HCT116 (cell line): ENCODE measurements around the gene TSC2. TPM values are rescaled to one million over a fixed set of nuclear protein-coding genes. Genes with fewer than 3 reads are reported as not detected.

Experiments
- ATAC-seq: fragments of 200-7000 bp; cut with Tn5 transposase; 2 replicates; pipeline ENCODE4 v1.9.1; 2020; ENCODE audit warnings: mild to moderate bottlenecking, moderate library complexity
- BruUV-seq: library from RNA; stranded (reverse); fragments of 400-500 nt; replicated peaks from 2 replicates; lab custom pipeline; 2021; lab: Mats Ljungman, UMichigan
- CTCF ChIA-PET: fragments of 300-600 bp; sonication (Branson Sonifier 250); formaldehyde crosslinking; loops from one replicate; lab custom pipeline; 2021; ENCODE audit warnings: antibody characterized with exemption; lab: Charles Lee
- POLR2A ChIA-PET: fragments of 300-600, 350-600 bp; sonication (Branson Sonifier 250); formaldehyde crosslinking; loops from one replicate; lab custom pipeline; 2021; ENCODE audit warnings: antibody characterized with exemption; lab: Charles Lee
- RAD21 ChIA-PET, 2 experiments: fragments of 300-600 bp; sonication (Branson Sonifier 250); formaldehyde crosslinking; loops; one replicate each; lab custom pipeline; 2023; ENCODE audit warnings: low total read pairs in 2 of 2; ENCODE audit not compliant: uncharacterized antibody in 2 of 2, unreplicated experiment in 2 of 2, low non-redundant PET in 1 of 2; lab: Charles Lee
- DNase-seq: peaks from one replicate; pipeline ENCODE4 v3.0.0-alpha.2; 2010; ENCODE audit warnings: low read depth, low spot score
- H2AFZ ChIP-seq: fragments of 200-600 bp; shearing (Covaris generic), sonication (generic); 2 replicates; pipeline ENCODE4 v1.6.1; 2017; ENCODE audit warnings: low read depth, mixed run types, mixed read lengths, antibody characterized with exemption, low read length; ENCODE audit not compliant: poor library complexity, severe bottlenecking
- H3K27ac ChIP-seq: 2 replicates; pipeline ENCODE4 v1.5.1; 2012; ENCODE audit warnings: low read depth, low read length
- H3K27me3 ChIP-seq: fragments of 200-600 bp; sonication (generic); 2 replicates; pipeline ENCODE4 v1.6.1; 2016; ENCODE audit warnings: mixed run types, low read length, mixed read lengths; ENCODE audit not compliant: insufficient read depth
- H3K36me3 ChIP-seq, 2 experiments: fragments of 200-500 bp in 1 of 2; fragments of 200-600 bp in 1 of 2; sonication (Bioruptor generic) in 1 of 2; sonication (generic) in 1 of 2; 2 replicates each; pipeline versions ENCODE4 v1.5.1 to v1.6.1; 2014 to 2016; ENCODE audit warnings: low read length in 2 of 2, inconsistent platforms in 1 of 2, mixed read lengths in 1 of 2, mixed run types in 1 of 2; ENCODE audit not compliant: insufficient read depth in 2 of 2, control insufficient read depth in 1 of 2
- H3K4me1 ChIP-seq, 2 experiments: fragments of 200-600 bp in 1 of 2; sonication (generic) in 1 of 2; 2 replicates each; pipeline versions ENCODE4 v1.5.1 to v1.6.1; 2012 to 2017; ENCODE audit warnings: low read length in 2 of 2, inconsistent platforms in 1 of 2, mild to moderate bottlenecking in 1 of 2, mixed read lengths in 1 of 2, mixed run types in 1 of 2, moderate library complexity in 1 of 2; ENCODE audit not compliant: insufficient read depth in 2 of 2, control insufficient read depth in 1 of 2
- H3K4me2 ChIP-seq: fragments of 200-600 bp; sonication (generic); 2 replicates; pipeline ENCODE4 v1.6.1; 2017; ENCODE audit warnings: mixed run types, low read length, mixed read lengths
- H3K4me3 ChIP-seq, 2 experiments: fragments of 200-600 bp in 1 of 2; sonication (generic) in 1 of 2; replicated peaks in 1 of 2; 2 replicates each; pipeline ENCODE4 v1.5.1; 2011 to 2016; ENCODE audit warnings: low read length in 2 of 2, control low read depth in 1 of 2, low read depth in 1 of 2, mild to moderate bottlenecking in 1 of 2, mixed read lengths in 1 of 2, mixed run types in 1 of 2
- H3K79me2 ChIP-seq: fragments of 200-600 bp; sonication (generic); 2 replicates; pipeline ENCODE4 v1.6.1; 2017; ENCODE audit warnings: mild to moderate bottlenecking, mixed run types, low read length, moderate library complexity, mixed read lengths; ENCODE audit not compliant: insufficient read depth
- H3K9ac ChIP-seq: fragments of 200-600 bp; sonication (generic); 2 replicates; pipeline ENCODE4 v1.6.1; 2016; ENCODE audit warnings: low read length, mixed read lengths
- H3K9me2 ChIP-seq: fragments of 200-600 bp; sonication (generic), shearing (Covaris generic); 2 replicates; pipeline ENCODE4 v1.6.1; 2017; ENCODE audit warnings: mixed run types, mild to moderate bottlenecking, moderate library complexity; ENCODE audit not compliant: insufficient read depth
- H3K9me3 ChIP-seq, 2 experiments: fragments of 200-500 bp in 1 of 2; fragments of 200-600 bp in 1 of 2; sonication (Bioruptor generic) in 1 of 2; sonication (generic) in 1 of 2; 2 replicates each; pipeline ENCODE4 v1.6.1; 2014 to 2017; ENCODE audit warnings: low read length in 2 of 2, mixed read lengths in 2 of 2, inconsistent platforms in 1 of 2, low read depth in 1 of 2, mild to moderate bottlenecking in 1 of 2, mixed run types in 1 of 2, moderate library complexity in 1 of 2; ENCODE audit not compliant: control insufficient read depth in 1 of 2, insufficient read depth in 1 of 2
- H4K20me1 ChIP-seq: fragments of 200-600 bp; sonication (generic), shearing (Covaris generic); 2 replicates; pipeline ENCODE4 v1.6.1; 2017; ENCODE audit warnings: mixed run types, mild to moderate bottlenecking, moderate library complexity; ENCODE audit not compliant: insufficient read depth
- CBX3 ChIP-seq: IDR thresholded peaks from 2 replicates; pipeline ENCODE4 v1.6.1; 2012; ENCODE audit warnings: low read depth
- CEBPB ChIP-seq: IDR thresholded peaks from 2 replicates; pipeline ENCODE4 v1.6.1; 2012; ENCODE audit warnings: low read depth
- EGR1 ChIP-seq: IDR thresholded peaks from 2 replicates; pipeline ENCODE4 v1.6.1; 2012; ENCODE audit warnings: low read depth
- ELF1 ChIP-seq: IDR thresholded peaks from 2 replicates; pipeline ENCODE4 v1.6.1; 2012; ENCODE audit warnings: low read depth, borderline replicate concordance
- EZH2 ChIP-seq: fragments of 200-600 bp; sonication (generic); IDR thresholded peaks from 2 replicates; pipeline ENCODE4 v1.6.1; 2017; ENCODE audit warnings: antibody characterized with exemption, mixed run types
- EZH2phosphoT487 ChIP-seq: fragments of 200-600 bp; IDR thresholded peaks from 2 replicates; pipeline ENCODE4 v1.6.1; 2018; ENCODE audit warnings: antibody characterized with exemption, borderline replicate concordance
- FOSL1 ChIP-seq: IDR thresholded peaks from 2 replicates; pipeline ENCODE4 v1.6.1; 2012; ENCODE audit warnings: low read depth
- SIN3A ChIP-seq: IDR thresholded peaks from 2 replicates; pipeline ENCODE4 v1.6.1; 2012; ENCODE audit warnings: low read depth
- SP1 ChIP-seq: IDR thresholded peaks from 2 replicates; pipeline ENCODE4 v1.6.1; 2012; ENCODE audit warnings: low read depth
- TCF7L2 ChIP-seq: IDR thresholded peaks from 2 replicates; pipeline ENCODE4 v1.7.0; 2011; ENCODE audit warnings: borderline replicate concordance, inconsistent platforms; ENCODE audit not compliant: insufficient read depth, insufficient read length; ENCODE audit errors: extremely low read depth
- ZFX ChIP-seq: fragments of 450-650 bp; IDR thresholded peaks from 2 replicates; pipeline ENCODE4 v1.6.1; 2017
- ZNF274 ChIP-seq: fragments of 200-500 bp; sonication (Bioruptor generic); IDR thresholded peaks from 2 replicates; pipeline ENCODE4 v1.6.1; 2014; ENCODE audit warnings: mild to moderate bottlenecking, low read depth, low read length, inconsistent platforms
- intact Hi-C: fragments of 100-400 bp; cut with micrococcal nuclease; formaldehyde crosslinking; loops from 2 replicates; pipeline ENCODE4 v1.10.0; 2022
- total RNA-seq: library from RNA; stranded (reverse); gene quantifications from one replicate; pipeline ENCODE4 v1.2.1, GENCODE V29; 2021; ENCODE audit not compliant: unreplicated experiment
- TF ChIP-seq, protein P1 (sequence below), 3 experiments: fragments of 200-600 bp in 1 of 3; sonication (generic) in 1 of 3; IDR thresholded peaks in 2 of 3; conservative IDR thresholded peaks in 1 of 3; 2 replicates each; pipeline ENCODE4 v1.5.1; 2012 to 2017; ENCODE audit warnings: low read depth in 2 of 3, low read length in 2 of 3, antibody characterized with exemption in 1 of 3, borderline replicate concordance in 1 of 3, control low read depth in 1 of 3, mild to moderate bottlenecking in 1 of 3, mixed read lengths in 1 of 3, mixed run types in 1 of 3, moderate library complexity in 1 of 3; ENCODE audit not compliant: insufficient read depth in 1 of 3
- TF ChIP-seq, protein P2 (sequence below): IDR thresholded peaks from 2 replicates; pipeline ENCODE4 v1.6.1; 2012; ENCODE audit warnings: low read depth
- TF ChIP-seq, protein P3 (sequence below): IDR thresholded peaks from 2 replicates; pipeline ENCODE4 v1.6.1; 2012

The TSC2 gene
- total RNA-seq, 1 experiment from 2014 or later = 74.1 TPM

DNA sequence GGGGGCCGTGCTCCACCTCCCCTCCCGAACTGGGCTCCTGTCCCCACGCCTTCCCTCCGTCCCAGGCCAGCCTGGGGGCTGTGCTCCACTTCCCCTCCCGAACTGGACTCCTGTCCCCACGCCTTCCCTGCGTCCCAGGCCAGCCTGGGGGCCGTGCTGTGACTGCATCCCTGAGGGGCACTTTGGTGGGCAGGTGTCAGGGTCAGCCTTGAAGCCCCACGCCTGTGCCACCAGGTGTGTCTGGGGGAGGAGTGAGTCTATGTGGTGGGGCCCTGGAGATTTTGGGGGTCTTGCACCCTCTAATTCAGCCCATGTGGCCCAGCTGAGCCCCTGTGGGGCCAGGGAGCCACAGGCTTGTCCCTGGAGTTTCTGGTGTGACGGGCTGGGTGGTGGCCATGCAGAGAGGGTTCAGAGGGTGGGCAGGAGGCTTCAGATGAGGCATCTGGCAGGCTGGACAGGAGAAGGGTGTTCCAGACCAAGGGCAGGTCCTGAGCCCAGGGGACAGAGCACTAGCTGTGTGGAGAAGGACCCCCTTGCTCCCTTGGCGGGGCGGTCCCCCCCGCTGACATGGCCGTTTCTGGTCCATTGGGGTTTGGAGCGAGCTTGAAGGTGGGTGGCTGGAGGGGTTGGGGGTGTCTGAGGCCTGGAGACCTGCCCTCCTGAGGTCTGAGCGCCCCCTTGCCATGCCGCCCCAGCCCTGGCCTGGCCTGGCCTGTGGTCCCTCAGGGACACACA, 12.9 kb upstream of the TSC2 start:
- no peak for DNase-seq
- no peaks in the 10 kb centered on the region for H3K36me3 ChIP-seq
- ChIA-PET POLR2A (no interaction called here), RAD21 (no interaction called here), CTCF (no interaction called here)
- peaks cover 0 to 4% of the 10 kb centered on the region in 2 experiments; a peak in 1 of 4 replicates for H3K4me1 ChIP-seq
- no peak overlapping the region for H3K9ac ChIP-seq
- no peaks in the 10 kb centered on the region for H4K20me1 ChIP-seq
- H3K27ac ChIP-seq = no peak overlapping the region; the same call in 1 of the 2 replicates
- no peak overlapping the region for H3K4me3 ChIP-seq
- H3K27me3 ChIP-seq = no peaks in the 10 kb centered on the region
- H2AFZ ChIP-seq = no peak overlapping the region
- H3K9me3 ChIP-seq = no peaks in the 10 kb centered on the region
- ATAC-seq = no peak
- no peak for TF ChIP-seq SIN3A
- no peak for TF ChIP-seq TCF7L2
- no peak for TF ChIP-seq EZH2
- TF ChIP-seq ZNF274 = no peak
- TF ChIP-seq ZFX = no peak
- no peak for TF ChIP-seq EZH2phosphoT487
- TF ChIP-seq, protein P1, sequence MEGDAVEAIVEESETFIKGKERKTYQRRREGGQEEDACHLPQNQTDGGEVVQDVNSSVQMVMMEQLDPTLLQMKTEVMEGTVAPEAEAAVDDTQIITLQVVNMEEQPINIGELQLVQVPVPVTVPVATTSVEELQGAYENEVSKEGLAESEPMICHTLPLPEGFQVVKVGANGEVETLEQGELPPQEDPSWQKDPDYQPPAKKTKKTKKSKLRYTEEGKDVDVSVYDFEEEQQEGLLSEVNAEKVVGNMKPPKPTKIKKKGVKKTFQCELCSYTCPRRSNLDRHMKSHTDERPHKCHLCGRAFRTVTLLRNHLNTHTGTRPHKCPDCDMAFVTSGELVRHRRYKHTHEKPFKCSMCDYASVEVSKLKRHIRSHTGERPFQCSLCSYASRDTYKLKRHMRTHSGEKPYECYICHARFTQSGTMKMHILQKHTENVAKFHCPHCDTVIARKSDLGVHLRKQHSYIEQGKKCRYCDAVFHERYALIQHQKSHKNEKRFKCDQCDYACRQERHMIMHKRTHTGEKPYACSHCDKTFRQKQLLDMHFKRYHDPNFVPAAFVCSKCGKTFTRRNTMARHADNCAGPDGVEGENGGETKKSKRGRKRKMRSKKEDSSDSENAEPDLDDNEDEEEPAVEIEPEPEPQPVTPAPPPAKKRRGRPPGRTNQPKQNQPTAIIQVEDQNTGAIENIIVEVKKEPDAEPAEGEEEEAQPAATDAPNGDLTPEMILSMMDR (IDR thresholded peaks at IDR 0.05 in 2 of 3, conservative IDR thresholded peaks at IDR 0.05 in 1 of 3; ENCODE audit: borderline replicate concordance in 1 of 3, insufficient read depth in 1 of 3, low read depth in 2 of 3, low read length in 2 of 3) = no peak
- no peak for TF ChIP-seq ELF1
- no peak for TF ChIP-seq CEBPB
- no peak for TF ChIP-seq EGR1
- TF ChIP-seq SP1 = no peak
- TF ChIP-seq CBX3 = no peak
- TF ChIP-seq FOSL1 = no peak
- TF ChIP-seq, protein P2, sequence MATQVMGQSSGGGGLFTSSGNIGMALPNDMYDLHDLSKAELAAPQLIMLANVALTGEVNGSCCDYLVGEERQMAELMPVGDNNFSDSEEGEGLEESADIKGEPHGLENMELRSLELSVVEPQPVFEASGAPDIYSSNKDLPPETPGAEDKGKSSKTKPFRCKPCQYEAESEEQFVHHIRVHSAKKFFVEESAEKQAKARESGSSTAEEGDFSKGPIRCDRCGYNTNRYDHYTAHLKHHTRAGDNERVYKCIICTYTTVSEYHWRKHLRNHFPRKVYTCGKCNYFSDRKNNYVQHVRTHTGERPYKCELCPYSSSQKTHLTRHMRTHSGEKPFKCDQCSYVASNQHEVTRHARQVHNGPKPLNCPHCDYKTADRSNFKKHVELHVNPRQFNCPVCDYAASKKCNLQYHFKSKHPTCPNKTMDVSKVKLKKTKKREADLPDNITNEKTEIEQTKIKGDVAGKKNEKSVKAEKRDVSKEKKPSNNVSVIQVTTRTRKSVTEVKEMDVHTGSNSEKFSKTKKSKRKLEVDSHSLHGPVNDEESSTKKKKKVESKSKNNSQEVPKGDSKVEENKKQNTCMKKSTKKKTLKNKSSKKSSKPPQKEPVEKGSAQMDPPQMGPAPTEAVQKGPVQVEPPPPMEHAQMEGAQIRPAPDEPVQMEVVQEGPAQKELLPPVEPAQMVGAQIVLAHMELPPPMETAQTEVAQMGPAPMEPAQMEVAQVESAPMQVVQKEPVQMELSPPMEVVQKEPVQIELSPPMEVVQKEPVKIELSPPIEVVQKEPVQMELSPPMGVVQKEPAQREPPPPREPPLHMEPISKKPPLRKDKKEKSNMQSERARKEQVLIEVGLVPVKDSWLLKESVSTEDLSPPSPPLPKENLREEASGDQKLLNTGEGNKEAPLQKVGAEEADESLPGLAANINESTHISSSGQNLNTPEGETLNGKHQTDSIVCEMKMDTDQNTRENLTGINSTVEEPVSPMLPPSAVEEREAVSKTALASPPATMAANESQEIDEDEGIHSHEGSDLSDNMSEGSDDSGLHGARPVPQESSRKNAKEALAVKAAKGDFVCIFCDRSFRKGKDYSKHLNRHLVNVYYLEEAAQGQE = no peak
- TF ChIP-seq, protein P3, sequence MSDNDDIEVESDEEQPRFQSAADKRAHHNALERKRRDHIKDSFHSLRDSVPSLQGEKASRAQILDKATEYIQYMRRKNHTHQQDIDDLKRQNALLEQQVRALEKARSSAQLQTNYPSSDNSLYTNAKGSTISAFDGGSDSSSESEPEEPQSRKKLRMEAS = no peak
- BruUV-seq = no TSS peak
- no peaks in the 10 kb centered on the region for H3K9me2 ChIP-seq
- intact Hi-C loops = no loop called here
- H3K4me2 ChIP-seq = no peak overlapping the region
- H3K79me2 ChIP-seq = no peaks in the 10 kb centered on the region
